SJCRH30 (cell line): ENCODE data around the gene TAP2. TPM values are rescaled to one million over a fixed set of nuclear protein-coding genes. Genes with fewer than 3 reads are reported as not detected.
A peak's percentile ranks its signal among the peaks of the same experiment; 100 is the strongest.

Experiments used
- DNase-seq, 2 experiments: peaks; one replicate each; pipeline ENCODE4 v3.0.0-alpha.2; 2015 to 2020
- H3K27ac ChIP-seq: fragments of 250-450 bp; sonication (Bioruptor Pico); 2 replicates; pipeline ENCODE4 v1.5.1; 2020; ENCODE audit warnings: mild to moderate bottlenecking, moderate library complexity
- H3K27me3 ChIP-seq: fragments of 250-450 bp; sonication (Bioruptor Pico); 2 replicates; pipeline ENCODE4 v1.5.1; 2020; ENCODE audit warnings: mild to moderate bottlenecking, moderate library complexity
- H3K36me3 ChIP-seq: fragments of 250-450 bp; sonication (Bioruptor Pico); 2 replicates; pipeline ENCODE4 v1.5.1; 2020; ENCODE audit warnings: mild to moderate bottlenecking, moderate library complexity
- H3K4me1 ChIP-seq: fragments of 250-450 bp; sonication (Bioruptor Pico); 2 replicates; pipeline ENCODE4 v1.5.1; 2020; ENCODE audit warnings: mild to moderate bottlenecking, moderate library complexity
- H3K4me3 ChIP-seq: fragments of 250-450 bp; sonication (Bioruptor Pico); 2 replicates; pipeline ENCODE4 v1.5.1; 2020; ENCODE audit warnings: mild to moderate bottlenecking, moderate library complexity
- H3K9me3 ChIP-seq: fragments of 250-450 bp; sonication (Bioruptor Pico); replicated peaks from 2 replicates; pipeline ENCODE4 v1.5.1; 2020; ENCODE audit warnings: mild to moderate bottlenecking, moderate library complexity
- total RNA-seq: library from RNA; depleted of rRNA; stranded (reverse); fragments of >200 nt; shearing (Covaris generic); gene quantifications from 2 replicates; pipeline ENCODE4 v1.2.3, GENCODE V29; 2014; rRNA removed

Gene TAP2
- total RNA-seq, 1 experiment from 2014 or later, result 17.4 TPM

- Histone ChIP-seq H3K27me3 (peaks cover 3% of the 10 kb centered on the region), H3K4me3 (no peak overlapping the region), H3K36me3 (no peaks in the 10 kb centered on the region), H3K27ac (no peak overlapping the region), H3K4me1 (peaks cover 10% of the 10 kb centered on the region), H3K9me3 (no peaks in the 10 kb centered on the region; the same call in 1 of the 2 replicates)
- no peak for DNase-seq
These were observed 35.1 kb downstream of the TAP2 start for GRCh38 chr6:32803416-32803815.

GRCh38 chr6:32799740-32800139, 38.8 kb downstream of the TAP2 start:
- Histone ChIP-seq H3K4me1 (no peaks in the 10 kb centered on the region), H3K27me3 (peaks cover 3% of the 10 kb centered on the region), H3K27ac (no peak overlapping the region), H3K9me3 (no peaks in the 10 kb centered on the region; the same call in 1 of the 2 replicates), H3K4me3 (no peak overlapping the region), H3K36me3 (no peaks in the 10 kb centered on the region)
- no peak for DNase-seq

GRCh38 chr6:32799168-32799567, 39.4 kb downstream of the TAP2 start:
- H3K27ac ChIP-seq, result no peak overlapping the region
- no peaks in the 10 kb centered on the region; the same call in 1 of the 2 replicates for H3K9me3 ChIP-seq
- H3K36me3 ChIP-seq, result no peaks in the 10 kb centered on the region
- H3K27me3 ChIP-seq, result peaks cover 3% of the 10 kb centered on the region
- no peak for DNase-seq
- H3K4me3 ChIP-seq, result no peak overlapping the region
- no peaks in the 10 kb centered on the region for H3K4me1 ChIP-seq

- no peaks in the 10 kb centered on the region for H3K4me1 ChIP-seq
- peak; percentile 61 to 81 for DNase-seq
- H3K4me3 ChIP-seq, result peak overlapping the region; percentile 21; the same call in 1 of the 2 replicates
- H3K27me3 ChIP-seq, result peaks cover 12% of the 10 kb centered on the region
- no peak overlapping the region for H3K27ac ChIP-seq
- no peaks in the 10 kb centered on the region; the same call in 1 of the 2 replicates for H3K9me3 ChIP-seq
- no peaks in the 10 kb centered on the region for H3K36me3 ChIP-seq
These were observed 41.4 kb downstream of the TAP2 start for GRCh38 chr6:32796848-32797776.

GRCh38 chr6:32794510-32794909, 44.0 kb downstream of the TAP2 start:
- H3K27me3 ChIP-seq, result peaks cover 15% of the 10 kb centered on the region

GRCh38 chr6:32792901-32793435, 45.6 kb downstream of the TAP2 start:
- Histone ChIP-seq H3K4me3 (no peak overlapping the region), H3K27ac (no peak overlapping the region), H3K27me3 (peaks cover 15% of the 10 kb centered on the region), H3K36me3 (no peaks in the 10 kb centered on the region), H3K9me3 (no peaks in the 10 kb centered on the region), H3K4me1 (no peaks in the 10 kb centered on the region)
- no peak for DNase-seq

More at GRCh38 chr6:32794510-32794909, 44.0 kb downstream of the TAP2 start:
- DNase-seq, result no peak
- Histone ChIP-seq H3K27ac (no peak overlapping the region), H3K4me3 (no peak overlapping the region), H3K9me3 (no peaks in the 10 kb centered on the region; the same call in 1 of the 2 replicates), H3K4me1 (no peaks in the 10 kb centered on the region), H3K36me3 (no peaks in the 10 kb centered on the region)

GRCh38 chr6:32790306-32790705, 48.2 kb downstream of the TAP2 start:
- Histone ChIP-seq H3K36me3 (no peaks in the 10 kb centered on the region), H3K4me3 (no peak overlapping the region), H3K27ac (no peak overlapping the region), H3K4me1 (no peaks in the 10 kb centered on the region), H3K9me3 (no peaks in the 10 kb centered on the region), H3K27me3 (peaks cover 15% of the 10 kb centered on the region)
- DNase-seq, result peak in 1 of 2 experiments; percentile 28

Other genes with a start within 250 kb of the TAP2 start
- not detected in 2 replicates for gene HLA-DRB1, start 248.9 kb downstream of the TAP2 start, total RNA-seq
- not detected in 2 replicates for gene HLA-DQA1, start 201.3 kb downstream of the TAP2 start, total RNA-seq
- not detected in 2 replicates for gene HLA-DQB1, start 172.1 kb downstream of the TAP2 start, total RNA-seq
- gene HLA-DQA2, start 97.3 kb downstream of the TAP2 start, total RNA-seq, result not detected in 2 replicates
- gene HLA-DQB2, start 75.2 kb downstream of the TAP2 start, total RNA-seq, result not detected in 2 replicates
- gene HLA-DOB, start 21.7 kb downstream of the TAP2 start, total RNA-seq, result 0.10 and 0.28 TPM in 2 replicates
- gene PSMB8, start 5.3 kb upstream of the TAP2 start, total RNA-seq, result 0.18 and 0.33 TPM in 2 replicates
- gene TAP1, start 15.0 kb upstream of the TAP2 start, total RNA-seq, result 0.43 and 0.81 TPM in 2 replicates
- 0.18 TPM in 1 of 2 replicates, not detected in the other for gene PSMB9, start 15.5 kb upstream of the TAP2 start, total RNA-seq
- not detected in 2 replicates for gene HLA-DMB, start 102.3 kb upstream of the TAP2 start, total RNA-seq
- gene HLA-DMA, start 114.4 kb upstream of the TAP2 start, total RNA-seq, result 0.14 and 0.51 TPM in 2 replicates
- gene BRD2, start 129.9 kb upstream of the TAP2 start, total RNA-seq, result 178 and 199 TPM in 2 replicates
- gene HLA-DOA, start 170.9 kb upstream of the TAP2 start, total RNA-seq, result 0.16 TPM in 1 of 2 replicates, not detected in the other
- gene HLA-DPA1, start 234.9 kb upstream of the TAP2 start, total RNA-seq, result not detected in 2 replicates
- not detected in 2 replicates for gene HLA-DPB1, start 237.3 kb upstream of the TAP2 start, total RNA-seq